Smooth muscle cell (in vitro differentiated cells): ENCODE measurements around the gene IL1R2. TPM values are rescaled to one million over a fixed set of nuclear protein-coding genes. Genes with fewer than 3 reads are reported as not detected.
A peak's percentile ranks its signal among the peaks of the same experiment; 100 is the strongest.

Experiments used
- DNase-seq: peaks from one replicate; lab custom pipeline; 2025; ENCODE audit not compliant: unreplicated experiment; lab: John Stamatoyannopoulos, UW
- H2AFZ ChIP-seq: fragments of 200-600 bp; sonication (generic); 2 replicates; pipeline ENCODE4 v1.6.0; 2016; ENCODE audit warnings: antibody characterized with exemption, low read depth, mild to moderate bottlenecking
- H3F3A ChIP-seq: fragments of 200-600 bp; sonication (generic); 2 replicates; pipeline ENCODE4 v1.6.0; 2017; ENCODE audit warnings: antibody characterized with exemption, low read depth
- H3K27ac ChIP-seq: fragments of 200-600 bp; sonication (generic); 2 replicates; pipeline ENCODE4 v1.5.1; 2016; ENCODE audit warnings: low read depth, mild to moderate bottlenecking
- H3K27me3 ChIP-seq: fragments of 200-600 bp; sonication (generic); 2 replicates; pipeline ENCODE4 v1.6.1; 2016; ENCODE audit warnings: low read depth, mild to moderate bottlenecking
- H3K36me3 ChIP-seq: fragments of 200-600 bp; sonication (generic); 2 replicates; pipeline ENCODE4 v1.5.1; 2016; ENCODE audit warnings: low read depth
- H3K4me1 ChIP-seq: fragments of 200-600 bp; sonication (generic); 2 replicates; pipeline ENCODE4 v1.5.1; 2016; ENCODE audit warnings: low read depth
- H3K4me2 ChIP-seq: fragments of 200-600 bp; sonication (generic); 2 replicates; pipeline ENCODE4 v1.6.0; 2016; ENCODE audit warnings: mild to moderate bottlenecking
- H3K4me3 ChIP-seq: fragments of 200-600 bp; sonication (generic); 2 replicates; pipeline ENCODE4 v1.5.1; 2016; ENCODE audit warnings: mild to moderate bottlenecking
- H3K79me2 ChIP-seq: fragments of 200-600 bp; sonication (generic); 2 replicates; pipeline ENCODE4 v1.6.0; 2016; ENCODE audit warnings: low read depth, mild to moderate bottlenecking
- H3K9ac ChIP-seq: fragments of 200-600 bp; sonication (generic); 2 replicates; pipeline ENCODE4 v1.6.0; 2016; ENCODE audit warnings: low read depth
- H3K9me3 ChIP-seq: fragments of 200-600 bp; sonication (generic); replicated peaks from 2 replicates; pipeline ENCODE4 v1.5.1; 2016; ENCODE audit warnings: low read depth
- H4K20me1 ChIP-seq: fragments of 200-600 bp; sonication (generic); 2 replicates; pipeline ENCODE4 v1.6.0; 2016; ENCODE audit warnings: low read depth
- CTCF ChIP-seq: fragments of 200-600 bp; sonication (generic); IDR thresholded peaks from 2 replicates; pipeline ENCODE4 v1.5.1; 2017; ENCODE audit warnings: borderline replicate concordance, mild to moderate bottlenecking, antibody characterized with exemption; ENCODE audit not compliant: insufficient read depth, poor library complexity, severe bottlenecking
- WGBS: methylation state at CpG from one replicate; pipeline ENCODE4 v1.1.7; 2016; ENCODE audit warnings: low lambda C conversion rate; 5-methylcytosine and 5-hydroxymethylcytosine counted together
- polyA plus RNA-seq: library from polyadenylated mRNA; unstranded; fragments of >200 nt; fragmentation: Nextera tagmentation; extraction: Ambion mirVana; gene quantifications from 2 replicates; pipeline ENCODE4 v1.2.1, GENCODE V29; 2016
- total RNA-seq: library from RNA; depleted of rRNA; stranded (reverse); fragments of >200 nt; gene quantifications from 2 replicates; pipeline ENCODE4 v1.2.3, GENCODE V29; 2014

The IL1R2 gene
- total and polyA plus RNA-seq, 2 experiments from 2014 or later: 0.42 to 4.2 TPM

GRCh38 chr2:102030855-102031527, 39.2 kb downstream of the IL1R2 start:
- H3K4me1 ChIP-seq: peaks cover 21% of the 10 kb centered on the region
- peak overlapping the region; percentile 54 for H2AFZ ChIP-seq
- no peaks in the 10 kb centered on the region for H3K9me3 ChIP-seq
- no peak overlapping the region for H3K4me3 ChIP-seq
- no peak for DNase-seq
- no peak for TF ChIP-seq CTCF
- 55% methylated on average over 15 of the region's 15 CpGs for WGBS
- H3K9ac ChIP-seq: no peak overlapping the region
- H3K27ac ChIP-seq: peak overlapping the region; percentile 92
- H3K36me3 ChIP-seq: no peaks in the 10 kb centered on the region
- H3K4me2 ChIP-seq: peak overlapping the region; percentile 48
- peaks cover 72% of the 10 kb centered on the region for H3F3A ChIP-seq
- no peaks in the 10 kb centered on the region for H3K27me3 ChIP-seq
- no peaks in the 10 kb centered on the region for H4K20me1 ChIP-seq
- no peaks in the 10 kb centered on the region for H3K79me2 ChIP-seq

GRCh38 chr2:102032368-102033030, 40.7 kb downstream of the IL1R2 start:
- no peak overlapping the region for H3K4me3 ChIP-seq
- H3K36me3 ChIP-seq: no peaks in the 10 kb centered on the region
- peaks cover 12% of the 10 kb centered on the region for H3K4me1 ChIP-seq
- WGBS: 32% methylated on average over 2 of the region's 2 CpGs
- H2AFZ ChIP-seq: no peak overlapping the region
- no peaks in the 10 kb centered on the region for H3K79me2 ChIP-seq
- H4K20me1 ChIP-seq: no peaks in the 10 kb centered on the region
- H3K4me2 ChIP-seq: peak overlapping the region; percentile 66
- no peaks in the 10 kb centered on the region for H3K9me3 ChIP-seq
- peaks cover 59% of the 10 kb centered on the region for H3F3A ChIP-seq
- TF ChIP-seq CTCF: no peak
- H3K27ac ChIP-seq: peak overlapping the region; percentile 92
- H3K27me3 ChIP-seq: no peaks in the 10 kb centered on the region
- H3K9ac ChIP-seq: no peak overlapping the region
- DNase-seq: no peak

- H3K79me2 ChIP-seq: no peaks in the 10 kb centered on the region
- peak overlapping the region; percentile 30 for H3K9ac ChIP-seq
- H3K4me2 ChIP-seq: peak overlapping the region; percentile 66
- no peaks in the 10 kb centered on the region for H3K36me3 ChIP-seq
- no peak for DNase-seq
- peaks cover 52% of the 10 kb centered on the region for H3F3A ChIP-seq
- no peaks in the 10 kb centered on the region for H4K20me1 ChIP-seq
- H3K4me3 ChIP-seq: no peak overlapping the region
- H3K9me3 ChIP-seq: no peaks in the 10 kb centered on the region
- no peaks in the 10 kb centered on the region for H3K27me3 ChIP-seq
- H3K4me1 ChIP-seq: peaks cover 6% of the 10 kb centered on the region
- H3K27ac ChIP-seq: peak overlapping the region; percentile 92
- H2AFZ ChIP-seq: peak overlapping the region; percentile 10
- TF ChIP-seq CTCF: no peak
- WGBS: 31% methylated on average over 10 of the region's 10 CpGs
Measured at GRCh38 chr2:102033031-102033749, 41.4 kb downstream of the IL1R2 start.
